ACC112 (cell line): ENCODE results near the gene ATP13A2.
"Not testable (repeated sequence)": the region's sequence is repeated elsewhere in the genome, so short reads cannot be mapped to it uniquely, and the experiment has no call there.

Experiments used
- H2AFZ ChIP-seq: fragments of 200-600 bp; sonication (generic); one replicate; pipeline ENCODE4 v1.6.0; 2017; ENCODE audit warnings: antibody characterized with exemption, low read length; ENCODE audit not compliant: unreplicated experiment
- H3K27ac ChIP-seq: fragments of 200-600 bp; sonication (generic); 2 replicates; pipeline ENCODE4 v1.5.1; 2014; ENCODE audit warnings: low read depth, mild to moderate bottlenecking, antibody characterized with exemption, low read length, moderate library complexity
- H3K27me3 ChIP-seq: fragments of 200-600 bp; sonication (generic); 2 replicates; pipeline ENCODE4 v1.6.1; 2014; ENCODE audit warnings: mild to moderate bottlenecking, antibody characterized with exemption, low read length, moderate library complexity, mixed read lengths; ENCODE audit not compliant: insufficient read depth
- H3K36me3 ChIP-seq: fragments of 200-600 bp; sonication (generic); 2 replicates; pipeline ENCODE4 v1.6.1; 2016; ENCODE audit warnings: mild to moderate bottlenecking, antibody characterized with exemption, low read length, moderate library complexity, mixed read lengths; ENCODE audit not compliant: insufficient read depth
- H3K4me1 ChIP-seq: fragments of 200-600 bp; sonication (generic); one replicate; pipeline ENCODE4 v1.6.1; 2016; ENCODE audit warnings: low read length, mixed read lengths; ENCODE audit not compliant: insufficient read depth, unreplicated experiment, control insufficient read depth
- H3K4me3 ChIP-seq: fragments of 200-600 bp; sonication (generic); 2 replicates; pipeline ENCODE4 v1.5.1; 2014; ENCODE audit warnings: mild to moderate bottlenecking, low read depth, low read length
- H3K79me2 ChIP-seq: fragments of 200-600 bp; sonication (generic); one replicate; pipeline ENCODE4 v1.6.0; 2016; ENCODE audit warnings: low read length; ENCODE audit not compliant: control insufficient read depth, unreplicated experiment, insufficient read depth

The ATP13A2 gene

DNA sequence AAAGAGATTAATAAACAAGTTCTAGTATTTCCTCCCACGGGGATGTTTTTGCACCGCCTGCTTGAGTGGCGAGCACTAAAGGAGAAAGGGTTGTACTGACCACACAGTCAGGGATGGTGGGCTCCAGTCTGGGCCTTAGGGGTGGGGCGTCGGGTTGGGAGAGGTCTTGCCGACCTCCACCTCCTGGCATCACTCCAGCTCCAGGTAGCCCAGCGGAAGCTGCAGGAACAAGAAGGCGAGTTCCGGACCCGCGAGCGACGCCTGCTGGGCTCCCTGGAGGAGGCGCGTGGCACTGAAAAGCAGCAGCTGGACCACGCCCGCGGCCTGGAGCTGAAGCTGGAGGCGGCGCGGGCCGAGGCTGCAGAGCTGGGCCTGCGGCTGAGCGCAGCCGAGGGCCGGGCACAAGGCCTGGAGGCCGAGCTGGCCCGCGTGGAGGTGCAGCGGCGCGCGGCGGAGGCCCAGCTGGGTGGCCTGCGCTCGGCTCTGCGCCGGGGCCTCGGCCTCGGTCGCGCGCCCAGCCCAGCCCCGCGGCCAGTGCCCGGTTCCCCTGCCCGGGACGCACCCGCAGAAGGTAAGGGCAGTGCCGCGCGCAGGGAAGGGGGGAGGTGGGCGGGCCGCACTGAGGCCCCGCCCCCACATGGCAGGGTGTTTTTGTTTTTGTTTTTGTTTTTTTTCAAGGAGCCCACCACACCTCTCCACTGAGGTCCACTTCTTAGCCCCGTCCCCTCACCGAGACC is 51.0 kb downstream of the ATP13A2 start:
- no peaks in the 10 kb centered on the region for H3K27me3 ChIP-seq
- H3K4me3 ChIP-seq: peak overlapping the region; percentile 64
- peak overlapping the region; percentile 33 for H2AFZ ChIP-seq
- H3K4me1 ChIP-seq: no peaks in the 10 kb centered on the region
- H3K36me3 ChIP-seq: no peaks in the 10 kb centered on the region
- H3K79me2 ChIP-seq: no peaks in the 10 kb centered on the region
- H3K27ac ChIP-seq: no peak overlapping the region

DNA sequence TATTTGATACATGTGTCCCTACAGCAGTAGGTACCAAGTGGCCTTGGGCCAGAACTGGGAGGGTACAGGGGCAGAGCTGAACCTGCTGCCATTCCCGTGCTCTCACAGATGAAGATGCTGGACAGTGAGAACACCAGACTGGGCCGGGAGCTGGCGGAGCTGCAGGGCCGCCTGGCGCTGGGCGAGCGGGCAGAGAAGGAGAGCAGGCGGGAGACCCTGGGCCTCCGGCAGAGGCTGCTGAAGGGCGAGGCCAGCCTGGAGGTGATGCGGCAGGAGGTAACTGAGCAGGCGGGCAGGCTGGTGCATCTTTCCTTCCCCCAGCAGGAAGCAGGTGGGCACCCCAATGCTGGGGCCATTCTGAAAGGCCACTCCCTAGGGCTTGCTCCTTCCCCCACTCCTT is 53.3 kb downstream of the ATP13A2 start:
- Histone ChIP-seq H3K4me3 (no peak overlapping the region), H2AFZ (no peak overlapping the region), H3K36me3 (no peaks in the 10 kb centered on the region), H3K4me1 (no peaks in the 10 kb centered on the region), H3K27me3 (no peaks in the 10 kb centered on the region), H3K27ac (no peak overlapping the region), H3K79me2 (no peaks in the 10 kb centered on the region)

DNA sequence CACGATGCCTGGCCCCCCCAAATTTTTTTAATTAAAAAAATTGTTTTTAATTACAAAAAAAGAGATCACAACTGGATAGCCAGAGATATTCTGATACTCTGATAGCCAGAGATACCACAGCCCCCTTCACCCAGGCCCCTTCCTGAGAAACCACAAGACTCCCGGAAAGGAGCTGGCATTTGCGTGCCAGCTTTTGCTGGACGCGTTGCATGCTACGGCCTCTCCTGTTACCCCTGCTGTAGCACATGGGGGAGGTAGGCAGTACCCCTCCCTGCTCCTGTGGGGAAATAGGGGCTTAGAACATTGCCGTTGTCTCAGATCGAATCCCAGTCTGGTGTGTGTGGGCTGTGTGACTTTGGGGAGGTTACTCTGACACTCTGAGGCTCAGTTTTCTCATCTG is 54.0 kb downstream of the ATP13A2 start:
- H3K4me3 ChIP-seq: no peak overlapping the region

GRCh38 chr1:16956775-16957174 is 55.0 kb downstream of the ATP13A2 start:
- Histone ChIP-seq H3K4me3 (no peak overlapping the region), H3K27ac (no peak overlapping the region), H2AFZ (no peak overlapping the region), H3K4me1 (no peaks in the 10 kb centered on the region), H3K27me3 (no peaks in the 10 kb centered on the region), H3K36me3 (no peaks in the 10 kb centered on the region), H3K79me2 (no peaks in the 10 kb centered on the region)

More for the DNA sequence above, 54.0 kb downstream of the ATP13A2 start:
- H3K27ac ChIP-seq: no peak overlapping the region
- H2AFZ ChIP-seq: no peak overlapping the region
- H3K79me2 ChIP-seq: no peaks in the 10 kb centered on the region
- no peaks in the 10 kb centered on the region for H3K36me3 ChIP-seq
- H3K4me1 ChIP-seq: no peaks in the 10 kb centered on the region
- H3K27me3 ChIP-seq: no peaks in the 10 kb centered on the region

DNA sequence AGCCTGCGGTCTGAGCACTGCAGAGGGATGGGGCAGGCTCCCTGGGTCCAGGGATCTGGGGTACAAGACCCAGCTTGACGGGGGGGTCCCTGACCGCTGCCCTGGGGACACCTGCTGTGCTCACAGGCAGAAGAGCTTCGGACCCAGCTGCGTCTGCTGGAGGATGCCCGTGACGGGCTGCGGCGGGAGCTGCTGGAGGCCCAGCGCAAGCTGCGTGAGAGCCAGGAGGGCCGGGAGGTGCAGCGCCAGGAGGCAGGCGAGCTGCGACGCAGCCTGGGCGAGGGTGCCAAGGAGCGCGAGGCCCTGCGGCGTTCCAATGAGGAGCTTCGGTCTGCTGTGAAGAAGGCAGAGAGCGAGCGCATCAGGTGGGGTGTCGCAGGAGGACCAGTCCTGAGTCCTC is 56.5 kb downstream of the ATP13A2 start:
- Histone ChIP-seq H3K27ac (no peak overlapping the region), H3K36me3 (no peaks in the 10 kb centered on the region), H3K4me1 (no peaks in the 10 kb centered on the region)

DNA sequence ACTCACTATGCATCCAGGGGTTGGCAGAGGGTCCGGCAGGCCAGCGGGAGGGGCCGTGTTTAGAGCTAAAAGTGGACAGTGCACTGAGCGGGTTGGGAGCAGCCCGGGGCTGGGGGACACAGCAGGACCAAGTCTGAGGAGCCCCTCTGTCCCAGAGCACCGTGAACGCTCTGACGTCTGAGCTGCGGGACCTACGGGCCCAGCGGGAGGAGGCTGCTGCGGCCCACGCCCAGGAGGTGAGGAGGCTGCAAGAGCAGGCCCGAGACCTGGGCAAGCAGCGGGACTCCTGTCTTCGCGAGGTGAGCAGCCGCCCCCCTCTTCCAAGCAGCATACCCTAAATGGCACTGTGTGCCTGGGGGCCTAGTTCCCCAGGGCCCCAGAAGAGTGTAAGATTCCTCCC is 57.1 kb downstream of the ATP13A2 start:
- no peaks in the 10 kb centered on the region for H3K36me3 ChIP-seq
- no peak overlapping the region for H3K27ac ChIP-seq
- no peaks in the 10 kb centered on the region for H3K27me3 ChIP-seq
- H3K4me1 ChIP-seq: no peaks in the 10 kb centered on the region
- no peaks in the 10 kb centered on the region for H3K79me2 ChIP-seq
- H3K4me3 ChIP-seq: no peak overlapping the region
- no peak overlapping the region for H2AFZ ChIP-seq

More for the DNA sequence above, 56.5 kb downstream of the ATP13A2 start:
- Histone ChIP-seq H3K4me3 (no peak overlapping the region), H3K79me2 (no peaks in the 10 kb centered on the region), H2AFZ (no peak overlapping the region), H3K27me3 (no peaks in the 10 kb centered on the region)

DNA sequence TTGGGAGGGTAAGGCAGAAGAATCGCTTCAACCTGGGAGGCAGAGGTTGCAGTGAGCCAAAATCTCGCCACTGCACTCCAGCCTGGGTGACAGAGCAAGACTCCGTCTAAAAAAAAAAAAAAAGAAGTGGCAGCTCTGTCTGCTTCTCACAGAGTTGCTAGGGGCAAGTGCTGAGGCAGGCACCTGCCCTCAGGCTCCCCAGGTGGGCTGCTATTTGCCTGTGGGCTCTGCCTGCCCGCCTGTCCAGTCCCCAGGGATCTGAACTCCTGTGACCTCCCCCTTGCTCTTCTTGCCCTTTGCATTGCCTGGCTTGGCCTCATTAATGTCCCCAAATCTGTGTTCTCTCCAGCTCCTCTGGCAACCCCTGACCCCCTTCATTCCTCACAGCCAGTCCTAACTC is 59.4 kb downstream of the ATP13A2 start:
- not testable (repeated sequence) for H3K4me1 ChIP-seq, H3K79me2 ChIP-seq, H3K4me3 ChIP-seq, H3K36me3 ChIP-seq, H2AFZ ChIP-seq, H3K27me3 ChIP-seq, H3K27ac ChIP-seq

GRCh38 chr1:16949026-16949425 is 62.7 kb downstream of the ATP13A2 start:
- H3K27ac ChIP-seq, H3K27me3 ChIP-seq, H3K4me3 ChIP-seq, H3K79me2 ChIP-seq, H3K36me3 ChIP-seq, H2AFZ ChIP-seq, H3K4me1 ChIP-seq: not testable (repeated sequence)

GRCh38 chr1:16948282-16948891 is 63.3 kb downstream of the ATP13A2 start:
- not testable (repeated sequence) for H2AFZ ChIP-seq, H3K36me3 ChIP-seq, H3K4me1 ChIP-seq, H3K27me3 ChIP-seq, H3K79me2 ChIP-seq, H3K27ac ChIP-seq, H3K4me3 ChIP-seq

DNA sequence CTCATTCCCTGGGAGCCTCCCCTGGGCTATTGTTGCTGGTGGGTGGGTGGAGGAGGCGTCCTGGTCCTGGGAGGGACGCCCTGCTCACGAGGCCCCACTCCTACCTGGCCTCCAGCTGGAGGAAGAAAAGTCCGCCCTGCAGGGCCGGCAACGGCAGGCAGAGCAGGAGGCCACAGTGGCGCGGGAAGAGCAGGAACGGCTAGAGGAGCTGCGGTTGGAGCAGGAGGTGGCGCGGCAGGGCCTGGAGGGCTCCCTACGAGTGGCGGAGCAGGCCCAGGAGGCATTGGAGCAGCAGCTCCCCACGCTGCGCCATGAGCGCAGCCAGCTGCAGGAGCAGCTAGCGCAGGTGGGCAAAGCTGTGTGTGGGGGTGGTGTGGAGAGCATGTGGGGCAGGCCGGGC is 65.1 kb downstream of the ATP13A2 start:
- H3K36me3 ChIP-seq: no peaks in the 10 kb centered on the region
- no peak overlapping the region for H3K27ac ChIP-seq
- no peaks in the 10 kb centered on the region for H3K79me2 ChIP-seq
- no peak overlapping the region for H3K4me3 ChIP-seq
- H3K27me3 ChIP-seq: no peaks in the 10 kb centered on the region
- H2AFZ ChIP-seq: no peak overlapping the region
- no peaks in the 10 kb centered on the region for H3K4me1 ChIP-seq

DNA sequence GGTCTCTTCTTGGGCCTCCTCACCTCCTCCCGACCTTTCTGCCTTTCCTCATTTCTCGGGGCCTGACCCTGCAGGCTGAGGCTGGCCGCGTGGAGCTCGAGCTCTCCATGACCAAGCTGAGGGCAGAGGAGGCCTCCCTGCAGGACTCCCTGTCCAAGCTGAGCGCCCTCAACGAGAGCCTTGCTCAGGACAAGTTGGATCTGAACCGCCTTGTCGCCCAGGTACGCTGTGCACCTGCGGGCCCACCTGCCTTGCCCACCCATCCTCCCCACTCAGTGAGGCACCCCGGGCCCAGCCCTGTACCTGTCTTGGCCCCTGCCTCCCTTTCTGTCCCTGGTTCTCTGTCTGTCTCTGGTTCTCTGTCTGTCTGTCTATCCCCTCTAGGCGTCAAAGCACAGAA is 65.5 kb downstream of the ATP13A2 start:
- not testable (repeated sequence) for H3K4me3 ChIP-seq, H2AFZ ChIP-seq, H3K27me3 ChIP-seq, H3K4me1 ChIP-seq, H3K36me3 ChIP-seq, H3K79me2 ChIP-seq, H3K27ac ChIP-seq
